GM03348 (cell line): ENCODE measurements around the gene TANK.
"Not testable (repeated sequence)": the region's sequence is repeated elsewhere in the genome, so short reads cannot be mapped to it uniquely, and the experiment has no call there.

Experiments
- DNase-seq: peaks from one replicate; pipeline ENCODE4 v3.0.0; 2012; ENCODE audit warnings: low spot score

TANK gene

GRCh38 chr2:161232571-161232970 is 72.3 kb downstream of the TANK start:
- no peak for DNase-seq

DNA sequence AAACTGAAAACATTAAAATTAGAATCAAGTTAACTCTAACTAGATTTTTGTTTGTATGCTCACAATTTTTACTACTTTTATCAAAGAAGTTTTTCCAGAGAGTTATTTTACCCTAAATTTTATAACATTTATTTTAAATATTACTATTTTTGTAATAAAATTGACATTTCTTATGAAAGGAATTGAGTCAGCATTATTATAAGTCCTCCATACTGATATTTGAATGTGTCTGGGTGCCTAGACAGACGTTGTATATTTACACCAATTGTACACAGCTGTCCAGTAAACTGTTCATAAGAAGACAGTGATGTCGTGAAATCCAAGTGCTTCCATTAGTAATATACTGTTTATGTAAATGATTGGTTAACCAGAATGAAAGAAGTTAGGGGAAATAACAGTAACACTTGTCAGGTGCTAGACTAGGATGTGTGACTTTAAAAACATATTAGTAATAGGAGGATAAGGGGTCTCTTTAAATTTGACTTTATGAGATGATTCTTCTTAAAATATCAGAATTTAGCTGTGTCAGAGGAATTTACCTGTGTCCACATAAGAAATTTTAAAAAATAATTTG is 73.7 kb downstream of the TANK start:
- no peak for DNase-seq

DNA sequence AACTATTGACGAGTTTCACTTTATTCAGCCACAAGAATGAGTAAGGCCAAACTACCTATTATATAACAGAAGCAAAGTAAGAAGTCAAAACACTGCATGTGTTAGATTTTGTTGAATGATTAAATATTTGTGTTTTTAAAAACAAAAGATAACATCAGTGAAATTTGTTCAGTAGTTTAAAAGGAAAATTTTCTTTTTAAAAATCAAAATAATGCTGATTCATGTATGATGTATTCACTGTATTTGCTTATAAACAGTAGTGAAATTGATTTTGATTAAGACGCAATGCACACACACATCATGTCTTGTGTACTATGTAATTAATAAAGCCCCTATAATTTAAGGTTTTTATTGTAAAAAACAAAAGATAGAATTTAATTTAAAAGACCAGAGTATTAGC is 74.4 kb downstream of the TANK start:
- DNase-seq: no peak

GRCh38 chr2:161237392-161238264 is 77.4 kb downstream of the TANK start:
- DNase-seq: peak; percentile 77

DNA sequence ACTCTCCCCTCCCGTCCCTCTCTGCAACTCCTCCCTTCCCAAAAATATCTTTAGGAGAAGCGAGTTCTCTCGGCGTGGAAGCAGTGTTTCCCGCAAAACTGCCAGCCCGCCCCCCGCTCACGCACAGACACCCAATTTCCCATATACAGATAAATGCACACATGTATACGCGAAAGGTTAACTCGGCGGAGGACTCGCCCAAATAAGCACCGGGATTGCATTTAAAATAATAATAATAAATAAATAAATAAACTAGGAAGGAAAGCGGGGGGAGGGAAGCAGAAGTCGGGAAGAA is 78.0 kb downstream of the TANK start:
- DNase-seq: no peak

GRCh38 chr2:161238560-161239325 is 78.5 kb downstream of the TANK start:
- DNase-seq: peak; percentile 80

GRCh38 chr2:161239326-161240109 is 79.3 kb downstream of the TANK start:
- DNase-seq: no peak

- no peak for DNase-seq
Observed at GRCh38 chr2:161241894-161242293, 81.7 kb downstream of the TANK start.

DNA sequence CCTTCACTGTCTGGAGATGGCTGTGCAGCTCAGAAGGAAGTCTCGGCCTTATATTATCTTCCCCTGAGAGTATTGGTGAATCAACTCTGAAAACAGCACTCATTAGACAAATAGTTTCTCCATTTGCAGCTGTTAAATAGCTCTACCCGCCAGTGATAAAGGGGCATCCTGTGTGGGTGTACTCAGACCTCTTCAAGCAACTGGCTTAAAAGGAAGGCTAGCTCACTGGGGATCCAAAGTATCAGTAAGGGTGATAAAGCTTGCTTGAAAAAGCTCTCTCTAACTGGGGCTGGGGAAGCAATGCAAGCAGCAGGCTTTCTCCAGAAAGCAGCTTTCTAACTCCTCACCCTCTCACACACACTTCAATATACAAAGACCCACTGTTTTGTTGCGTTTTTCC is 83.1 kb downstream of the TANK start:
- DNase-seq: no peak

GRCh38 chr2:161243905-161244304 is 83.7 kb downstream of the TANK start:
- DNase-seq: no peak

- not testable (repeated sequence) for DNase-seq
Observed at GRCh38 chr2:161244387-161245260, 84.4 kb downstream of the TANK start.

DNA sequence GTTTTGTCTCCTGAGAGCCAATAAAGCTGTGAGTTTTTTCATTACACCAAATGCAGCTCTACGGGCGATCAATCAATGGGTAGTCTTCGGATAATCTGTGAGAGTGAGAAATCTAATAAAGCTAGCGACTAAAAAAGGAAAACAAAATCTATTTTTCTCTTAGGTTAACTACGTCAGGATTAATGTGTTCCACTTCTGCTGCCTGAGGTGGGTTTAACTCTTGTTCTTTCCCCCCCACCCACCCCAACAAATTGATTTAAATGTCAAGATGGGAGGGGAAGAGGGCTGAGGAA is 85.0 kb downstream of the TANK start:
- DNase-seq: no peak

DNA sequence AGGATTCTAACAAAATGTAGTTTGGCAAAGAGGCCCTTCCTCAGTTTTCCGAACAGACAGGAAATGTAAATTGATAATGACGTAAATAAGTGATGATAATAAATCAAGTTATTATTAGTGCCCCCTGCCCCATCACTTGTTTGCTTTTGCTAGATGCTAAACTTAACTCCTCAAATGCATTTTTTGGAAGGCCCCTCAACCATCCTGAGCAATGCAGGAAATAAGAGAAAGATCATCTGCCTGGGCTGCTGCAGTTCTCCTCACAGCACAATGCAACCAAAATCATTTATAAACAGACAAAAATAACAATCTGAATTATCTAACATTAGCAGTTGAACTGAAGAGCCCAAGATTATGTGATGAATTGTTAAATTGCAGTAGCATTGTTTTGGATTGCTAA is 85.4 kb downstream of the TANK start:
- no peak for DNase-seq

GRCh38 chr2:161246281-161246680 is 86.1 kb downstream of the TANK start:
- DNase-seq: no peak

DNA sequence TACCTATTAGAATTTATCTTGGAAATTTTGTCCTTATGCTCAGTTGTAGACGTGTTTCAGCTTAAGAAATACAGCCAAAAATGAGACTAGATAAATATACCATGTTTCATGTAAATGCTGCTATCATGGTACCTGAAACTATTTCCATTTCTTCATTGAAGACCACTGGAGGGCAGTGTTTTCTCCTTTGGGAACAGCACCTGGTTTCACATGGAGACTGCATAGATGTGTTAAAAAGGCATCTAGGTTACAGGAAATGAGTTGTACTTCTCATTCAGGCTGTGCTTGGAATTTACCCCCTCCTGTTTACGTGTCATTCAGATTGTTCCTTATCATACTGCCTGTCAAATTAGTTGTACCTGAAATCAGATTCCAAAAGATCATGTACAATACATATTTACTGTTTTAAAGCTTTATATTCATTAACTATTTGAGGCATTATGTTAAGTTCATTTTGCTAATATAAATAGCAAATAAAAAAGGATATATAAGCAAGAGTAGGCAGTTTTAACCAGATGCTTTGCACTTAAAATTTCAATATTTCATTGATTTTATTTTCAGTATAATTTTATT is 90.7 kb downstream of the TANK start:
- DNase-seq: peak; percentile 37

DNA sequence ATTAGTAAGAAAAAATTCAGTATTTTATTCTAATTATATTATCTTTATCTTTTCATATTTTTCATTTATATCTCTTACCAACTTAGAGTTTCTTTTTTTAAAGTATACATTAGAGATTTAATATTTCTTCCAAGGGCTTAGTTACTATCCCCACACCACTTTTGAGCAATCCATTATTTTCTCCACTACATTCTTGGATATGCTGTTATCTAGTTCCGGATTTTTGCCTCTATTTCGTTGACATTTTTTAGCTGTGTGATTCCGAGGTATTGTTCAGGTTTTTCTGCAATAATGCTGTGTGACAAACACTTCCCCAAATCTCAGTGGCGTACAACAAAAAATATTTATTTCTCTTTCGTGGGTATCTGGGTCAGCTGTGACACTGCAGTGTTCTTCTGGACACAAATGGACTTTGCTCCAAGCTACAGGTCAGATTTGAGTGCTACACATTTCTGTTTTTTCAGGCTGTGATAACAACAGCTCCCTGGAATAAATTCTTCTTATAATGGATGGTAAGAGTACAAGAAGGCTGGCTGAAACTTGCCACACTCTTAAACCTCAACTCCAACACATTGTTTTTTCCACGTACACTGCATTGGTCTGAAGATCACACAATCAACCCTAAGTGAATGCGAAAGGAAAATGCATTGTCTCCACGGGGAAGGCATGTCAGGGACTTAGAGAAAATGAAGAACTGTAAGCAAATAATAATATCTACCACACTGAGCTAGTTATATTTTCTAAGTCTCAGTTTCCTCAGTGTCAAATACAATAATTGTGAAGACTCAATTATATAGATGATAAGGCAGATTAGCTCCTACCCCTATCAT is 97.1 kb downstream of the TANK start:
- DNase-seq: no peak

- no peak for DNase-seq
Observed at GRCh38 chr2:161265874-161266273, 105.6 kb downstream of the TANK start.

- DNase-seq: no peak
Observed at GRCh38 chr2:161269111-161269510, 108.9 kb downstream of the TANK start.

DNA sequence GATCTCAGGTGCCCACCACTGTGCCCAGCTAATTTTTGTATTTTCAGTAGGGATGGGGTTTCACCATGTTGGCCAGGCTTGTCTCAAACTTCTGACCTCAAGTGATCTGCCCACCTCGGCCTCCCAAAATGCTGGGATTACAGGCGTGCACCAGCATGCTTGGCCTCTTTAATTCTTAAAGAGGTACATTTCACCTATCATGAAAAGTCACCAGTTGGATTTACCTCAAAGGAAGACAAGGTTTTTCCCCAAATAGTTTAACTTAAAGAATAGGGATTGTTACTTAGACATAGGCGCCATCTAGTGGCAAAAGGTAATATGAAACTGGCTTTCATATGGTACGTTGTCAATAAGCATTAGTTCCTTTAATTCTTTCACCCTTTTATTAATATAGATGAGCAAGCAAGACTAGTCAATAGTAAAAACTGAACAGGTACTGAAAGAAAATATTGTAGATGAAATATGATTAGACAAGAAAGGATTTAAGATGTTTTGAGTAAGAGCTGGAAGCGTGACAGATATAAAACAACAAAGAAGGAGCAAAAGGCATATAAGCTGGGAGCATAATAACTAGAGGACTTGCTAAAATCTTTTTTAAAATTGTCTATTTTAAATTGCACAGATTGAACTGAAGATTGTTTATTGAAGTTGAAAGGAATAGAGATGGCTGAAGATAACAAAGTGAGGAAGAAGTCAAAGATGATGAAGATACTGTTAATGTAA is 113.0 kb downstream of the TANK start:
- peak; percentile 63 for DNase-seq
